GM23338 (cell line): ENCODE results near the gene XCL2.

ENCODE experiments used
- CREB1 ChIP-seq: fragments of 250-450 bp; sonication (Bioruptor Pico); IDR thresholded peaks from 2 replicates; pipeline ENCODE4 v1.5.0; 2020; ENCODE audit warnings: low read depth, mild to moderate bottlenecking, moderate library complexity
- EZH2 ChIP-seq: fragments of 200-600 bp; sonication (generic); IDR thresholded peaks from one replicate; pipeline ENCODE4 v1.8.0; 2017; ENCODE audit warnings: antibody characterized with exemption, mild to moderate bottlenecking, low read depth; ENCODE audit not compliant: unreplicated experiment
- EZH2phosphoT487 ChIP-seq: fragments of 200-600 bp; sonication (generic); IDR thresholded peaks from one replicate; pipeline ENCODE4 v1.8.1; 2018; ENCODE audit warnings: antibody characterized with exemption; ENCODE audit not compliant: unreplicated experiment
- JUNB ChIP-seq: IDR thresholded peaks from one replicate; pipeline ENCODE4 v1.6.1; 2016; ENCODE audit warnings: antibody characterized with exemption; ENCODE audit not compliant: unreplicated experiment
- NANOG ChIP-seq: IDR thresholded peaks from 2 replicates; pipeline ENCODE4 v1.6.1; 2016; ENCODE audit warnings: antibody characterized with exemption, borderline replicate concordance
- POLR2AphosphoS5 ChIP-seq: IDR thresholded peaks from 2 replicates; pipeline ENCODE4 v1.6.1; 2016; ENCODE audit warnings: antibody characterized with exemption, low read depth
- STAT1 ChIP-seq: IDR thresholded peaks from one replicate; pipeline ENCODE4 v1.6.1; 2016; ENCODE audit warnings: antibody characterized with exemption; ENCODE audit not compliant: unreplicated experiment
- ZNF331 ChIP-seq: fragments of 250-450 bp; sonication (Bioruptor Pico); IDR thresholded peaks from 2 replicates; pipeline ENCODE4 v1.5.0; 2020; ENCODE audit warnings: low read depth, mild to moderate bottlenecking, moderate library complexity
- TF ChIP-seq, protein P1 (sequence below), 2 experiments: fragments of 200-600 bp in 1 of 2; sonication (generic) in 1 of 2; conservative IDR thresholded peaks; 2 replicates each; pipeline versions ENCODE4 v1.5.1 to v1.6.1; 2016 to 2017; ENCODE audit warnings: antibody characterized with exemption in 2 of 2, low read depth in 2 of 2, mild to moderate bottlenecking in 2 of 2, moderate library complexity in 1 of 2
- TF ChIP-seq, protein P2 (sequence below): IDR thresholded peaks from 2 replicates; pipeline ENCODE4 v1.6.1; 2016; ENCODE audit warnings: antibody characterized with exemption
- TF ChIP-seq, protein P3 (sequence below): IDR thresholded peaks from one replicate; pipeline ENCODE4 v1.6.1; 2018; ENCODE audit warnings: antibody characterized with exemption; ENCODE audit not compliant: unreplicated experiment

DNA sequence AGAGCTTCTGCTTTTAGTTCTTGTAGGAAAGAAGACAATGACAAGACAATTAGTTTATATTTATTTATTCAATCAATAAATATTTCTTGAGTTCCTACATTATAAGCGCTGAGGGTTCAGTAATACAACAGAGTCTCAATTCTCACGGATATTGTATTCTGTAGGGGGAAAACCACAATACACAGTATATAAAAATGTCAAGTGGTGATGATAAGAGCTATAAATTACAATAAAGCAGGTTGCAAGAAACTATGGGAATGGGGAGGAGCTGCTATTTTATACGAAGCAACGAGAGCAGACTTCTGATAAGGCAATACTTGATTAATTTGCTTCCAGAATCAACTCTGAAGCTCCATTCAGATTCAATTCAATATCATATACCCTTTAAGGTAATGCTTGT, 22.0 kb upstream of the XCL2 start:
- TF ChIP-seq, protein P1, sequence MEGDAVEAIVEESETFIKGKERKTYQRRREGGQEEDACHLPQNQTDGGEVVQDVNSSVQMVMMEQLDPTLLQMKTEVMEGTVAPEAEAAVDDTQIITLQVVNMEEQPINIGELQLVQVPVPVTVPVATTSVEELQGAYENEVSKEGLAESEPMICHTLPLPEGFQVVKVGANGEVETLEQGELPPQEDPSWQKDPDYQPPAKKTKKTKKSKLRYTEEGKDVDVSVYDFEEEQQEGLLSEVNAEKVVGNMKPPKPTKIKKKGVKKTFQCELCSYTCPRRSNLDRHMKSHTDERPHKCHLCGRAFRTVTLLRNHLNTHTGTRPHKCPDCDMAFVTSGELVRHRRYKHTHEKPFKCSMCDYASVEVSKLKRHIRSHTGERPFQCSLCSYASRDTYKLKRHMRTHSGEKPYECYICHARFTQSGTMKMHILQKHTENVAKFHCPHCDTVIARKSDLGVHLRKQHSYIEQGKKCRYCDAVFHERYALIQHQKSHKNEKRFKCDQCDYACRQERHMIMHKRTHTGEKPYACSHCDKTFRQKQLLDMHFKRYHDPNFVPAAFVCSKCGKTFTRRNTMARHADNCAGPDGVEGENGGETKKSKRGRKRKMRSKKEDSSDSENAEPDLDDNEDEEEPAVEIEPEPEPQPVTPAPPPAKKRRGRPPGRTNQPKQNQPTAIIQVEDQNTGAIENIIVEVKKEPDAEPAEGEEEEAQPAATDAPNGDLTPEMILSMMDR (conservative IDR thresholded peaks at IDR 0.05; ENCODE audit: low read depth in 2 of 2): no peak
- no peak for TF ChIP-seq ZNF331 (CRISPR knock-in tag)
- TF ChIP-seq EZH2: no peak
- no peak for TF ChIP-seq CREB1 (CRISPR knock-in tag)
- no peak for TF ChIP-seq NANOG
- no peak for TF ChIP-seq JUNB
- TF ChIP-seq, protein P2, sequence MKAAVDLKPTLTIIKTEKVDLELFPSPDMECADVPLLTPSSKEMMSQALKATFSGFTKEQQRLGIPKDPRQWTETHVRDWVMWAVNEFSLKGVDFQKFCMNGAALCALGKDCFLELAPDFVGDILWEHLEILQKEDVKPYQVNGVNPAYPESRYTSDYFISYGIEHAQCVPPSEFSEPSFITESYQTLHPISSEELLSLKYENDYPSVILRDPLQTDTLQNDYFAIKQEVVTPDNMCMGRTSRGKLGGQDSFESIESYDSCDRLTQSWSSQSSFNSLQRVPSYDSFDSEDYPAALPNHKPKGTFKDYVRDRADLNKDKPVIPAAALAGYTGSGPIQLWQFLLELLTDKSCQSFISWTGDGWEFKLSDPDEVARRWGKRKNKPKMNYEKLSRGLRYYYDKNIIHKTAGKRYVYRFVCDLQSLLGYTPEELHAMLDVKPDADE: no peak
- no peak for TF ChIP-seq POLR2AphosphoS5
- TF ChIP-seq, protein P3, sequence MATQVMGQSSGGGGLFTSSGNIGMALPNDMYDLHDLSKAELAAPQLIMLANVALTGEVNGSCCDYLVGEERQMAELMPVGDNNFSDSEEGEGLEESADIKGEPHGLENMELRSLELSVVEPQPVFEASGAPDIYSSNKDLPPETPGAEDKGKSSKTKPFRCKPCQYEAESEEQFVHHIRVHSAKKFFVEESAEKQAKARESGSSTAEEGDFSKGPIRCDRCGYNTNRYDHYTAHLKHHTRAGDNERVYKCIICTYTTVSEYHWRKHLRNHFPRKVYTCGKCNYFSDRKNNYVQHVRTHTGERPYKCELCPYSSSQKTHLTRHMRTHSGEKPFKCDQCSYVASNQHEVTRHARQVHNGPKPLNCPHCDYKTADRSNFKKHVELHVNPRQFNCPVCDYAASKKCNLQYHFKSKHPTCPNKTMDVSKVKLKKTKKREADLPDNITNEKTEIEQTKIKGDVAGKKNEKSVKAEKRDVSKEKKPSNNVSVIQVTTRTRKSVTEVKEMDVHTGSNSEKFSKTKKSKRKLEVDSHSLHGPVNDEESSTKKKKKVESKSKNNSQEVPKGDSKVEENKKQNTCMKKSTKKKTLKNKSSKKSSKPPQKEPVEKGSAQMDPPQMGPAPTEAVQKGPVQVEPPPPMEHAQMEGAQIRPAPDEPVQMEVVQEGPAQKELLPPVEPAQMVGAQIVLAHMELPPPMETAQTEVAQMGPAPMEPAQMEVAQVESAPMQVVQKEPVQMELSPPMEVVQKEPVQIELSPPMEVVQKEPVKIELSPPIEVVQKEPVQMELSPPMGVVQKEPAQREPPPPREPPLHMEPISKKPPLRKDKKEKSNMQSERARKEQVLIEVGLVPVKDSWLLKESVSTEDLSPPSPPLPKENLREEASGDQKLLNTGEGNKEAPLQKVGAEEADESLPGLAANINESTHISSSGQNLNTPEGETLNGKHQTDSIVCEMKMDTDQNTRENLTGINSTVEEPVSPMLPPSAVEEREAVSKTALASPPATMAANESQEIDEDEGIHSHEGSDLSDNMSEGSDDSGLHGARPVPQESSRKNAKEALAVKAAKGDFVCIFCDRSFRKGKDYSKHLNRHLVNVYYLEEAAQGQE: no peak
- no peak for TF ChIP-seq EZH2phosphoT487
- TF ChIP-seq STAT1: no peak
